ENCODE results near the gene PRKCH.

PRKCH gene

DNA sequence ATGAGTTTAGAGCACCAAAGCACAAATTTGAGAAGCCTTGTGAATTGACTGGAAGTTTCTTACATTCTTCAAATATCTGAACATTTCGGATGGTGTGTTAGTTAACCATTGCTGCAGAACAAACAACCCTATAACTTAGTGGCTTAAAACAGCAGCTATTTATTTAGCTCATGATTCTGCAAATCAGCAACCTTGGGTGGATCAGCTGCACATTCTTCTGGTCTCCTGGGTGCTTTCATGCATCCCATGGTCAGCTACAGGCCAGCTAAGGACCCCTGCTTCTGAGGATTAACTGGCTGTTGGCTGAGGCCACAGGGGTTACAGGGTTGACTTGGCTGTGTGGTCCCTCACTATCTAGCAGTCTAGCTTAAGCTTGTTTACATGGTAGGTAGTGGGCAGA is 260.0 kb downstream of the PRKCH start:
- TF ChIP-seq, protein P1, sequence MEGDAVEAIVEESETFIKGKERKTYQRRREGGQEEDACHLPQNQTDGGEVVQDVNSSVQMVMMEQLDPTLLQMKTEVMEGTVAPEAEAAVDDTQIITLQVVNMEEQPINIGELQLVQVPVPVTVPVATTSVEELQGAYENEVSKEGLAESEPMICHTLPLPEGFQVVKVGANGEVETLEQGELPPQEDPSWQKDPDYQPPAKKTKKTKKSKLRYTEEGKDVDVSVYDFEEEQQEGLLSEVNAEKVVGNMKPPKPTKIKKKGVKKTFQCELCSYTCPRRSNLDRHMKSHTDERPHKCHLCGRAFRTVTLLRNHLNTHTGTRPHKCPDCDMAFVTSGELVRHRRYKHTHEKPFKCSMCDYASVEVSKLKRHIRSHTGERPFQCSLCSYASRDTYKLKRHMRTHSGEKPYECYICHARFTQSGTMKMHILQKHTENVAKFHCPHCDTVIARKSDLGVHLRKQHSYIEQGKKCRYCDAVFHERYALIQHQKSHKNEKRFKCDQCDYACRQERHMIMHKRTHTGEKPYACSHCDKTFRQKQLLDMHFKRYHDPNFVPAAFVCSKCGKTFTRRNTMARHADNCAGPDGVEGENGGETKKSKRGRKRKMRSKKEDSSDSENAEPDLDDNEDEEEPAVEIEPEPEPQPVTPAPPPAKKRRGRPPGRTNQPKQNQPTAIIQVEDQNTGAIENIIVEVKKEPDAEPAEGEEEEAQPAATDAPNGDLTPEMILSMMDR (IDR thresholded peaks at IDR 0.05; ENCODE audit: borderline replicate concordance, insufficient read depth, low read depth, low read length), result no peak
- H3K4me3 ChIP-seq (ENCODE audit: low read depth, low read length), result no peak overlapping the region

DNA sequence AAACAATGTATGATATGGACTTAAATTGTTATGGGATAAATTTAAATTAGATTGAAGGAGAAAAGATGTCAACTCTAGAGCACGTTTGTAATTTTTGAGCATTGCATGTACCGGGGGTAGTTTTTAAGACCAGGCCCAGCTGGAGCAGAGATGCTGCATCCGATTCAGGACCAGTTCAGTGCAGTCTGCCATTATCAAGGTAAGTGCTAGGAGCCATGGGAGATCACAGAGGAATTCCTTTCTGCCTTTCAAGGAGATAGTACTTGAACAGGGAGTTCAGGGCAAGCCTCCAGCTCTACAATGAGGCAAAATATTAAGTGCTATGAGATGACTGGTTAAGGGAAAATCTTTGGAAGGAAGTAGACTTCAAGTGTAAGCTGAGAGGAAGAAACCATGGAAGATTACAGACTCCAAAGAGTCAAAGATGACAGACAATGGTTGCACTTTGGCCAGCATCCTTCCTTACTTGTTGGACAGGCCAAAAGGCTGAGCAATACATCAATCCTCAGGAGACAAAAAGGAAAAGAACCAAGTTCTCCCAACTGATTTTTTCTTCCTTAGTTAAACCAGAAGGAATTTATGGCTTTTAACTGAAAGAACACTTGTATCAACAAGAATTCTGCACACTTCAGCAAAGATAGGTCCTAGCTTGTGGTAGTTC is 260.7 kb downstream of the PRKCH start:
- H3K4me3 ChIP-seq (ENCODE audit: low read depth, low read length), result no peak overlapping the region
- TF ChIP-seq, protein P1 (IDR thresholded peaks at IDR 0.05; ENCODE audit: borderline replicate concordance, insufficient read depth, low read depth, low read length), result no peak

DNA sequence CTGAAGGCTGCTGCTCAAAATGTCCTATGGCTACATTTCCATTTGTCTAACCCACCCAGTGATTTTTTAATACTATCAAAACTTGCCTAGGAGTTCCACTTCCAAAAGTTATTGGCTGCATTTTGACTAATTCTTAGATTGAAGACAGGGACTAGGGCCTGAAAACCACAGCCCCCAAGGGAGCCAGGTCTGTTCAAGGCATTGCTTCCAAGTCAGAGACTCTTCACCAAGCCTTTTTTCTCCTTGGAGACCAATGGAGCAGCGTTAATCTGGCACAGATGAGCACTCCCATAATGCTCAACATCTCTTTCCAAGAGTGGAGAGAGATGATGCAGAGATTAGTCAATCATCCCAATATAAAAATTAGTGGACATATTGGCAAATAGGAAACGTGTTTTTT is 261.4 kb downstream of the PRKCH start:
- TF ChIP-seq, protein P1 (IDR thresholded peaks at IDR 0.05; ENCODE audit: borderline replicate concordance, insufficient read depth, low read depth, low read length), result no peak
- no peak overlapping the region for H3K4me3 ChIP-seq (ENCODE audit: low read depth, low read length)

DNA sequence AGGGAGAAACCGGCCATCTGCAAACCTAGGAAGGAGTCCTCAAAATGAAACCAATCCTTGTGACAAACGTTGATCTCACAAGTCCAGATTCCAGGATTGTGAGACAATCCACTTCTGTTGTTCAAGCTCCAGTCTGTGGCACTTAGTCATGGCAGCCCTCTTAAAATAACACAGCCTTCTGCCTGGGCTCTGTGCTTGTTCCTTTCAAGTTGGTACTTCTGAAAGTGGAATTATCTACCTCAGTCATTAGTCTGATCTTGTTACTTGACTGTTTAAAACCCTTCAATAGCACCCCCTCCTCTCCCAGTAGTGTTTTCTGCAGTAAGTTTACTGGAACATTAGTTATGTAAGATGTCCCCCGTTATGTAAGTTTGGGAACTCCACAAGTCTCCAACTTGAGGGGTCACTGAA is 263.0 kb downstream of the PRKCH start:
- TF ChIP-seq, protein P1 (IDR thresholded peaks at IDR 0.05; ENCODE audit: borderline replicate concordance, insufficient read depth, low read depth, low read length), result no peak
- no peak overlapping the region for H3K4me3 ChIP-seq (ENCODE audit: low read depth, low read length)

DNA sequence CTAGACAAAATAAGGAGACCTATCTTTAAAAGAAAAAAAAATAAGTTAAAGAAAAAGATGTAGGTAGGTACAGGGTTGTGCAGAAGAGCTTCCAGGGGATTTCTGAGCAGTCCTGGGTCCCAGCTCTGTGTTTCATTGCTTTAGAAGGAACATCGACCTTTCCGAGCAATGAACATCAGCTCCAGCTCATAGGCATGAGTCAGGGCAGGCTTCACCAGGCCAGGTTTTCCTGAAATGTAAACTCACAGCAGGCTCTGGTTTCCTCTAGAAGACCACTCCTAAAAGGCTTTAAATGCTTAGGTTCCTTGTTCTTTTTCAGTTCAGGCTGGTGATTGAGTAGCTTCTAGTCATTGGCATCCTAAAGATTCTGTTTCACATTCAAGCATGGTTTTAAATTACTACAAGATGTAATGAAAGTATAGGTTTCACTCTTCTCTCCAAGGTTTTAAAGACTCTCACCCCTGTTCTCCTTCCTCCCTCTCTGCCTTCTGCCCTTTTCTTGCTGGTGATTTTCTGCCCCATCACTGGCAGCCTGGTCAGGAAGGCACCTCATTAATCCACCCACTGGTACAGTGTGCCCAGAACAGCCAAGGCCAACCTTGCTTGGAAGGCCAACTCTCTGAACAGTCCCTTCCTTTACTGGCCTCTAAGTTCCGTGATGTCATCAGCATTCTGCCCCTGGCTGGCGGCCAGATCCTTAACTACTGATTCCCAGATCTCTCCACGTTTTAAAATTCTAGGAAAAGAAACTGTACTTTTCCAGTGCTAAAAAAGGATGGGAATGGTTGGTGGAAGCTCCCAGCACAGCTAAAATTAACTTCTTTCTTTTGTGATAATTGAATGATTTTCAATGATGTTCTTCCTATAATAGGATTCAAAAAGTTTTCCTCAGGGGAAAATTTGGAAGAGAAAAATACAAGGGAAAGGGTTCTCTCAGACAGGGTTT is 264.5 kb downstream of the PRKCH start:
- H3K4me3 ChIP-seq (ENCODE audit: low read depth, low read length), result no peak overlapping the region
- TF ChIP-seq, protein P1 (IDR thresholded peaks at IDR 0.05; ENCODE audit: borderline replicate concordance, insufficient read depth, low read depth, low read length), result no peak

DNA sequence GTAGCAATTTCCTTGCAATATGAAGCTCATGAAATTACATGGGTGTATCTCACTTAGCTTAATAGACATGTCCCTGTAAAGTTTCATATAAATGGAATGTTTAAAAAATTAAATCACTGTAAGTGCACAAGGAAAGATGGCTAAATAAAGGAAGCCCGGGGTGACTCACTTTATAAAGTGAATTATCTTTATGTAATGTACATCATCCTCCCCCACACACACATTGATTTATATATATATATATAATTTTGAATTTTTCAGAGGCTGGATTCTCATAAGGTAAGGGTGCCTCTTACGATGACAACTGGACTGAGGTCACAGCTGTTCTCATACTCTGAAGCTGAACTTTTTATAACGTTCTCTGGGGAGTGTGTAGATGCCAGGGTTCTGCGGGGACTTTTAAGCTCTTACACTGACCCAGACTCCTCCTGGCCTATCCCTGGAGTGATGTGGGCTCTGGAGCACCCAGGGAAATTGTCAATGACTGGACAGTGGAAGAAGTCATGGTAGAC is 265.2 kb downstream of the PRKCH start:
- no peak overlapping the region for H3K4me3 ChIP-seq (ENCODE audit: low read depth, low read length)
- TF ChIP-seq, protein P1 (IDR thresholded peaks at IDR 0.05; ENCODE audit: borderline replicate concordance, insufficient read depth, low read depth, low read length), result no peak
